ENCODE measurements around the gene CISD3.
A peak's percentile ranks its signal among the peaks of the same experiment; 100 is the strongest.

The CISD3 gene

DNA sequence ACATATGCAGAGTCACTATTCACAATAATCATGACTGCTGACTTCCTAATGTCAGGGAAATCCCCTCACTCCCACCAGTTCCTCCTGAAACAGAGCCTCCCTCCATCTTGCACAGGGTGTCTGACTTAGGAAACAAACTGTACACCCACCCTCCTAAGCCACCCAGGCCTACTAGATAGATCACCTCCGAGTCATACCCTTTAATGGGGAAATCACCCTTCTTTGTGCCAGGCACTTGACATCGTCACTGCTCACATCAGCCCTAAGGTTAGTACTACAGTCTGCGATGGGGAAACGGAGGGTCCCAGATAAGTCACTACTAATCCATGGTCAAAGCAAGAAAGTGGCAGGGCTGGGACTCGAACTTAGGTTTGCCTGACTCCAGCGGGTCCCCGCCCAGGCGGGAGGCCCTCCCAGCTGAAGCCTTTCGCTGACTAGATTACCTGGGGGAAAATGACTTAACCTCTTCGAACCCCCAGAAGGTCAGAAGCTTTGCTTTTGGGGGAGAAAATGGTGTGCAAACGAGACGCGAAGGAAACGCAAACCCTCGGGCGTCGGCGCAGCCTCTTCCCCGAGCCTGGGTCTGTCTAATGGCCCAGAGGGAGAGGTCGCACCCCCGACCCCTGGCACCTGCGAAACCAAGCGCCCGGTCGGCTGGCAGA, 28.5 kb upstream of the CISD3 start:
- Histone ChIP-seq H3K9me3 (ENCODE audit: insufficient read depth, low read depth, low read length) (no peaks in the 10 kb centered on the region), H4K20me1 (ENCODE audit: insufficient read depth, low read length, poor library complexity, severe bottlenecking) (peaks cover 9% of the 10 kb centered on the region), H3K9ac (ENCODE audit: low read depth, low read length, poor library complexity, severe bottlenecking) (peak overlapping the region; percentile 99), H3K36me3 (ENCODE audit: insufficient read depth, low read length) (no peaks in the 10 kb centered on the region), H2AFZ (ENCODE audit: low read length) (peak overlapping the region; percentile 76), H3K4me3 (ENCODE audit: low read length, poor library complexity, severe bottlenecking) (peak overlapping the region; percentile 99), H3K79me2 (ENCODE audit: insufficient read depth, low read length) (peaks cover 31% of the 10 kb centered on the region), H3K27me3 (ENCODE audit: insufficient read depth, low read length, poor library complexity, severe bottlenecking) (no peaks in the 10 kb centered on the region), H3F3A (ENCODE audit: low read depth) (peaks cover 7% of the 10 kb centered on the region), H3K4me1 (ENCODE audit: insufficient read depth, low read length, poor library complexity, severe bottlenecking) (peaks cover 25% of the 10 kb centered on the region), H3K9me2 (replicated peaks; ENCODE audit: low read depth, low read length) (no peaks in the 10 kb centered on the region), H3K4me2 (ENCODE audit: low read depth, low read length, poor library complexity, severe bottlenecking) (peak overlapping the region; percentile 83)
- TF ChIP-seq EZH2phosphoT487 (IDR thresholded peaks at IDR 0.05; ENCODE audit: borderline replicate concordance), result no peak
- TF ChIP-seq, protein P1, sequence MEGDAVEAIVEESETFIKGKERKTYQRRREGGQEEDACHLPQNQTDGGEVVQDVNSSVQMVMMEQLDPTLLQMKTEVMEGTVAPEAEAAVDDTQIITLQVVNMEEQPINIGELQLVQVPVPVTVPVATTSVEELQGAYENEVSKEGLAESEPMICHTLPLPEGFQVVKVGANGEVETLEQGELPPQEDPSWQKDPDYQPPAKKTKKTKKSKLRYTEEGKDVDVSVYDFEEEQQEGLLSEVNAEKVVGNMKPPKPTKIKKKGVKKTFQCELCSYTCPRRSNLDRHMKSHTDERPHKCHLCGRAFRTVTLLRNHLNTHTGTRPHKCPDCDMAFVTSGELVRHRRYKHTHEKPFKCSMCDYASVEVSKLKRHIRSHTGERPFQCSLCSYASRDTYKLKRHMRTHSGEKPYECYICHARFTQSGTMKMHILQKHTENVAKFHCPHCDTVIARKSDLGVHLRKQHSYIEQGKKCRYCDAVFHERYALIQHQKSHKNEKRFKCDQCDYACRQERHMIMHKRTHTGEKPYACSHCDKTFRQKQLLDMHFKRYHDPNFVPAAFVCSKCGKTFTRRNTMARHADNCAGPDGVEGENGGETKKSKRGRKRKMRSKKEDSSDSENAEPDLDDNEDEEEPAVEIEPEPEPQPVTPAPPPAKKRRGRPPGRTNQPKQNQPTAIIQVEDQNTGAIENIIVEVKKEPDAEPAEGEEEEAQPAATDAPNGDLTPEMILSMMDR (conservative IDR thresholded peaks at IDR 0.05; ENCODE audit: low read length), result no peak

DNA sequence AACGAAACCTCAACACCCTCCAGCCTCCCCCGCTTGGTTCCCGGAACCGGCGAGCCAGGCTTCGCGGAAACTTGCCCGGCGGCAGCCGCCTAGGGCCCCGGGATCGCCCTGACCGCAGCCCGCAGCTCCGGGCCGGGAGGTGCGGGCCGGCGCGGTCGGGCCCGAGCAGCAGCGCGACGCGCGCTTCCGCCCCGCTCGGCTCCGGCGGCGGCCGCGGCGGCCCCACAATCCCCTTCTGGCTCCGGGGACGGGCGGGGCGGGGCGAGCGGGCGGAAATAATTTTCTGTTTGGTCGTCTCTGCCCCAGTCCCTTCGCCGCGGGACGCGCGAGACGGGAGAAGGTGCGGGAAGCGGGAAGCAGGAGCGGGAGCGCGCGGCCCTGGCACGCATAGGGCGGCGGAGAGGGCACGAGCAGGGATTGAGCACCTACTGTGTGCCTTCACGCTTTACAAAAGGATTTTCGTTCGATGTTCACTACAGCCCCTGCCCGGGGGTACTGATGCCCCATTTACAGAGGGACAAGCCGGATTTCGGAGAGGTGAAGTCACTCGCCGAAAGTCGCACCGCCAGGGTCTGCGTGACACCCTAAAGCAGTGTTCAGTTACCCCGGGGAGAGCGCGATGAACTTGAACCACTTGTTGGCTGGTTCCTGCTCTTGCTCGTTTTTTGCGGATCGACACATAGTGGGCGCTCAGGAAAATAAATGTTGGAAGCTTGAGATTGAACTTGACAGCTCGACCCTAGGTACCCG, 27.8 kb upstream of the CISD3 start:
- TF ChIP-seq EZH2phosphoT487 (IDR thresholded peaks at IDR 0.05; ENCODE audit: borderline replicate concordance), result no peak
- TF ChIP-seq, protein P1 (conservative IDR thresholded peaks at IDR 0.05; ENCODE audit: low read length), result no peak
- peaks cover 38% of the 10 kb centered on the region for H3K79me2 ChIP-seq (ENCODE audit: insufficient read depth, low read length)
- peak overlapping the region; percentile 99 for H3K4me3 ChIP-seq (ENCODE audit: low read length, poor library complexity, severe bottlenecking)
- H3K4me1 ChIP-seq (ENCODE audit: insufficient read depth, low read length, poor library complexity, severe bottlenecking), result peaks cover 32% of the 10 kb centered on the region
- no peaks in the 10 kb centered on the region for H3K36me3 ChIP-seq (ENCODE audit: insufficient read depth, low read length)
- H2AFZ ChIP-seq (ENCODE audit: low read length), result peak overlapping the region; percentile 76
- H3F3A ChIP-seq (ENCODE audit: low read depth), result peaks cover 7% of the 10 kb centered on the region
- H3K9me2 ChIP-seq (replicated peaks; ENCODE audit: low read depth, low read length), result no peaks in the 10 kb centered on the region
- H3K4me2 ChIP-seq (ENCODE audit: low read depth, low read length, poor library complexity, severe bottlenecking), result peak overlapping the region; percentile 92
- no peaks in the 10 kb centered on the region for H3K27me3 ChIP-seq (ENCODE audit: insufficient read depth, low read length, poor library complexity, severe bottlenecking)
- peaks cover 16% of the 10 kb centered on the region for H4K20me1 ChIP-seq (ENCODE audit: insufficient read depth, low read length, poor library complexity, severe bottlenecking)
- H3K9ac ChIP-seq (ENCODE audit: low read depth, low read length, poor library complexity, severe bottlenecking), result peak overlapping the region; percentile 99
- H3K9me3 ChIP-seq (ENCODE audit: insufficient read depth, low read depth, low read length), result no peaks in the 10 kb centered on the region

DNA sequence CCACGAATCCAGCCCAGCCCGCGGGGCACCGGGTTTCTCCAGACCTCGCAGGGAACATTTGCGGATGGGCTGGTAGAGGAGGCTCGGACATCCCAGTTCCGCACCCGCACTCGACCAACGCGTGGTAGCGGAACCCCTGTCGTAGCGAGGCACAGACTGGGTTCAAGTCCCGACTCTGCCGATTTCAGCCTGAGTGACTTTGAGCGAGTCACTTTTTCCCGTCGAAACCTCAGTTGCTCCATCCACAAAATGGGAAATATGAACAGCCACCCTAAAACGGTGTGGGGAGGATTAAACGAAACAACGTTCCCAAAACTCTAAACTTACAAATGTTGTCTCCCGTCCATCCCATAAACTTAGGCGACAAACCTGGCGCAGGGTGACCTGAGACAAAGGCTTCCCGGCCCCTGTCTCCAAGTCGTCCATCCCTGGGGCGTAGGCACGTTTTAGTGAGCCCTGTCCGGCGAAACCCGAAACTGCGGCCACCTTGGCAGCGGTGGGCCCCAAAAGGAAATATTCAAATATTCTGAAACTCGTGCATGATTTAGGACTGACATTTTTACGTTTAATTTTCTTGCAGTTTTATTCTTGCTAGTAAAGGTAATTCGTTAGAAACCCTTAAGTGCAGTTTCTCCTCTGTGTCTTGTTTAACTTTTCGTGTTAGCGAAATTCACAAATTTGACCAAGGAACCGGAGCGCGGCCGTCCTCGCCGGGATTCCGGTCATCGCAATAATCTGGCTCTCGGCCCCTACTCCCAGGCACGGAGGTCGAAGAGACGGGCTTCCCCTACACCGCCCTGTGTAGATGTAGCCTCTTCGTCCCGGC, 27.0 kb upstream of the CISD3 start:
- H3K9me2 ChIP-seq (replicated peaks; ENCODE audit: low read depth, low read length), result no peaks in the 10 kb centered on the region
- H3K9ac ChIP-seq (ENCODE audit: low read depth, low read length, poor library complexity, severe bottlenecking), result peak overlapping the region; percentile 99
- peaks cover 7% of the 10 kb centered on the region for H3F3A ChIP-seq (ENCODE audit: low read depth)
- no peak for TF ChIP-seq EZH2phosphoT487 (IDR thresholded peaks at IDR 0.05; ENCODE audit: borderline replicate concordance)
- TF ChIP-seq, protein P1 (conservative IDR thresholded peaks at IDR 0.05; ENCODE audit: low read length), result no peak
- H3K4me3 ChIP-seq (ENCODE audit: low read length, poor library complexity, severe bottlenecking), result peak overlapping the region; percentile 99
- no peaks in the 10 kb centered on the region for H3K36me3 ChIP-seq (ENCODE audit: insufficient read depth, low read length)
- H3K27me3 ChIP-seq (ENCODE audit: insufficient read depth, low read length, poor library complexity, severe bottlenecking), result no peaks in the 10 kb centered on the region
- H3K79me2 ChIP-seq (ENCODE audit: insufficient read depth, low read length), result peaks cover 46% of the 10 kb centered on the region
- peak overlapping the region; percentile 73 for H2AFZ ChIP-seq (ENCODE audit: low read length)
- no peaks in the 10 kb centered on the region for H3K9me3 ChIP-seq (ENCODE audit: insufficient read depth, low read depth, low read length)
- H3K4me2 ChIP-seq (ENCODE audit: low read depth, low read length, poor library complexity, severe bottlenecking), result peak overlapping the region; percentile 92
- H4K20me1 ChIP-seq (ENCODE audit: insufficient read depth, low read length, poor library complexity, severe bottlenecking), result peaks cover 24% of the 10 kb centered on the region
- peaks cover 39% of the 10 kb centered on the region for H3K4me1 ChIP-seq (ENCODE audit: insufficient read depth, low read length, poor library complexity, severe bottlenecking)

Data from Loucy (cell line).